DMS153 treated with DMSO at 0.1 percent for 48 hours (cell line): ENCODE data around the gene SLC50A1.
A peak's percentile ranks its signal among the peaks of the same experiment; 100 is the strongest.

Experiments used
- DNase-seq: peaks from one replicate; lab custom pipeline; 2025; ENCODE audit not compliant: unreplicated experiment; lab: John Stamatoyannopoulos, UW

The SLC50A1 gene, protein sequence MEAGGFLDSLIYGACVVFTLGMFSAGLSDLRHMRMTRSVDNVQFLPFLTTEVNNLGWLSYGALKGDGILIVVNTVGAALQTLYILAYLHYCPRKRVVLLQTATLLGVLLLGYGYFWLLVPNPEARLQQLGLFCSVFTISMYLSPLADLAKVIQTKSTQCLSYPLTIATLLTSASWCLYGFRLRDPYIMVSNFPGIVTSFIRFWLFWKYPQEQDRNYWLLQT

DNA sequence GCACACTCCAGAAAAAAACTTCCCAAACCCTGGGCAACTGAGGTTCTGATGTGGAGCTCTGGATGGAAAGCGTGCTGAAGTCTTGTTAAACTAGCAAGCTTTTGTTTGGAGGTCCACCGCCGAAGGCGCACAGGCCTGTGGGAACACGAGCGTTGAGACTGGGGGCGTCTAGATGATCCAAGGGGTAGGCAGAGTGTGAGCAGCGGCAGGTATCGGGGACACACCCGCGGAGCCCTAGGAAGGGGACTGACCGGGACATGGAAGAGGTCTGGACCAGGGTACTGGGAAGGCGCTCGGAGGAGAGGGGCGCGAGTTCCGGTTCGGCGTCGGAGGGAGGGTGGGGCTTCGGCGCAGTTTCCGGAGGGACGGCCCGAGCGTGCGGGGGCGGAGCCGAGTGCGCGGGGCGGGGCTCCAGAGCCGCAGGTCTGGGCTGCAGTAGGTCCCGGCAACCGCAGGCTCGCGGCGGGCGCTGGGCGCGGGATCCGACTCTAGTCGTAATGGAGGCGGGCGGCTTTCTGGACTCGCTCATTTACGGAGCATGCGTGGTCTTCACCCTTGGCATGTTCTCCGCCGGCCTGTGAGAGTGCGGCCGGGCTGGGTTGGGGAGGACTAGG lies at the start of gene SLC50A1:
SLC50A1 (plus strand) TSS at position 438 of the 614 bp plus-strand sequence; CDS start at position 498, 60 bp downstream.
- peak; percentile 95 for DNase-seq

DNA sequence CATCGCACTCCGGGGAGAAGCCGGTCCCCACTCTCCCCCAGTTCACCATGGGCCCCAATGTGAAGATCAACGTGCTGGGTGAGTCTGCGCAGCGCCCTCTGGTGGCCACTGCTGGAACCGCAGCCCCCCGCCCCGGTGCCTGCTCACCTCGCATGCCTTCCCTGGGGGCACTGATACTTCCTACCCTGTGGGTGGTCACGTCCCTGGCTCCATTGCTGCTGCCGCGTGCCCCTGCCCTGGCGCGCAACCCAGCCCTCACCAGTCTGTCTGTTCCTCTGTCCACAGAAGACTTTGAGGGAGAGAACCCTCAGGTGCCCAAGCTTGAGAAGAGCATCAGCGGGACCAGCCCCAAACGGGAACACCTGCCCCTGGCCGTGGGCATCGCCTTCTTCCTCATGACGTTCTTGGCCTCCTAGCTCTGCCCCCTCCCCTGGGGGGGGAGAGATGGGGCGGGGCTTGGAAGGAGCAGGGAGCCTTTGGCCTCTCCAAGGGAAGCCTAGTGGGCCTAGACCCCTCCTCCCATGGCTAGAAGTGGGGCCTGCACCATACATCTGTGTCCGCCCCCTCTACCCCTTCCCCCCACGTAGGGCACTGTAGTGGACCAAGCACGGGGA lies 49.4 kb upstream of the SLC50A1 start:
- DNase-seq: no peak

DNA sequence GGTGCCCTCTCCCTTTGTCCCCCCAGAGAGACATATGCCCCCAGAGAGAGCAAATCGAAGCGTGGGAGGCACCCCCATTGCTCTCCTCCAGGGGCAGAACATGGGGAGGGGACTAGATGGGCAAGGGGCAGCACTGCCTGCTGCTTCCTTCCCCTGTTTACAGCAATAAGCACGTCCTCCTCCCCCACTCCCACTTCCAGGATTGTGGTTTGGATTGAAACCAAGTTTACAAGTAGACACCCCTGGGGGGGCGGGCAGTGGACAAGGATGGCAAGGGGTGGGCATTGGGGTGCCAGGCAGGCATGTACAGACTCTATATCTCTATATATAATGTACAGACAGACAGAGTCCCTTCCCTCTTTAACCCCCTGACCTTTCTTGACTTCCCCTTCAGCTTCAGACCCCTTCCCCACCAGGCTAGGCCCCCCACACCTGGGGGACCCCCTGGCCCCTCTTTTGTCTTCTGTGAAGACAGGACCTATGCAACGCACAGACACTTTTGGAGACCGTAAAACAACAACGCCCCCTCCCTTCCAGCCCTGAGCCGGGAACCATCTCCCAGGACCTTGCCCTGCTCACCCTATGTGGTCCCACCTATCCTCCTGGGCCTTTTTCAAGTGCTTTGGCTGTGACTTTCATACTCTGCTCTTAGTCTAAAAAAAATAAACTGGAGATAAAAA lies 48.7 kb upstream of the SLC50A1 start:
- DNase-seq: no peak

DNA sequence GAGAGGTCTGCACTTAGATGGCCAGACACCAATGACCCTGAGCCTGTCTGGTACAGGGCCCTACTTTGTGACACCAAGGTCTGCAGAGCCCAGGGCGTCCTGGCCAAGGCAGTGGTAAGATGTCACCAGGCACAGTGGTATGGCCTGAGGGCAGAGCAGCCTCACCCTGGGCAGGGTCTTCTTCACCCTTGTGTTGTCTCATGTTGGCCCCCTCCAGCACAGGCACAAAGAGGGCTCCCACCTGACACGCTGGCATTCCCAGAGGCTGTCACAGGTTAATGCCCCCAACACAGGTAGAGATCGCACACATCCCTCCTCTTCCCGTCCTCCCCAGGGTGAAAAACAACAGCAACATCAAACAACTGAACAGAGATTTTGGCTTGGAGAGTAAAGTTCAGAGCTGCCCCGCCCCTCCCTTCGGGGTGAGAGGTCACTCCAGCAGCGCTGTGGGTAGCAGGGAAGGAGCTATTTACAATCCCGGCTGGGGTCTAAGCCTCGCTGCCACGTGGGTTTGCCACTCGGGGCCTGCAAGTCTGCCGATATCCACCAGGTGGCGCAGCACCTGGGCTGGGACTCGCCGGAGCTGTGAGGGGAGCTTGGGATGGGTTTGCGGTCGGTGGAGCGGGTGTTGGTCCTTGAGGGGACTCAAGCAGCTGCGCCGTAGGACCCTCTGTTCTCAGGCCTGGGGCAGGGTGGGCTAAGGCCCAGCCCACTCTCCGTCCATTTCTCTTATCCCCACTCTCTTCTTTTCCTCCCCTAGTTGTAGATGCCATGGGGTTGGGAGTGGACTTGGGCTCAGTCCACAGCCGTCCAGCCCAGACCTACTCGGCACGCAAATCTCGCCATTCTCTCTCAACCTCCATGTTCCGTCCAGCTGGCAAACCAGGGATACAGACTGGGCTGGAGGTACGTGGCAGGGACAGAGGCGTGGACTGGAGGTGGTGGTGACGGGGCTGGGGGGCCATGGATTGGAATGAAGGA lies 44.3 kb upstream of the SLC50A1 start:
- DNase-seq: peak; percentile 52

DNA sequence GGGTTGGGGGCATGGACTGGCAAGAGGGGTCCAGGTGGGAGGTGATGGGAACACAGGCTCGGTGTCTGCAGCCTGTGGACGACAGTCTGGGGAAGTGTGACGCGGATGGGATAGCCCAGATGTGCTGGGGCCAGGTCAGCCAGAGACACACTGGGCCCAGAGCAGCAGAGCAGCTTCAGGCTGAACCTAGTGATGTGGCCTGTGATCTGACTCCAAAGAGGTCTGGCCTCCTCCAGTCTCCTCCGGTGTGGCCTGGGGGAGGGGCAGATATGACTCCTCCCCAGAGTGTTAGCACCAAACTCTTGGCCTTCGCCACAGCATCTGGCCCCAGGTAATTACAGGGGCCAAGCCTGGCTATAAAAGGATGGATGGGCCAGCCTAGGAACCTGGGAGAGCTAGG lies 43.5 kb upstream of the SLC50A1 start:
- DNase-seq: no peak

DNA sequence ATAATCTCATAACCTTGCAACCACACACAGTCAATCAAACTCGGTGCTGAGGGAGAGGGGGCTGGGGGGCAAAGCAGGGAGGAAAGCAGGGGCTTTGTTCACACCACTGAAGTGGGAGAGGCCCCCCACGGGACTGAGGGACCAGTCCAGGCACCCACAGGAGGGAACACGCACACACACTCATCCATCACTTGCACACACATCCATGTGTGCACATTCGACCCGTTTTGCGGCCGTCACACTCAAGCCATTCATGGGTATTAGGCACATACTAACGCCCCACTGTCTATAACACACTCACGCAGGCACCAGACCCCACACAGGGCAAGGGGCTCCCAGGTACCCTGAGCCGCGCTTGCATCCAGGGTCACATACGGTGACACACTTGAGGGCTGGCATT lies 43.0 kb upstream of the SLC50A1 start:
- DNase-seq: no peak

DNA sequence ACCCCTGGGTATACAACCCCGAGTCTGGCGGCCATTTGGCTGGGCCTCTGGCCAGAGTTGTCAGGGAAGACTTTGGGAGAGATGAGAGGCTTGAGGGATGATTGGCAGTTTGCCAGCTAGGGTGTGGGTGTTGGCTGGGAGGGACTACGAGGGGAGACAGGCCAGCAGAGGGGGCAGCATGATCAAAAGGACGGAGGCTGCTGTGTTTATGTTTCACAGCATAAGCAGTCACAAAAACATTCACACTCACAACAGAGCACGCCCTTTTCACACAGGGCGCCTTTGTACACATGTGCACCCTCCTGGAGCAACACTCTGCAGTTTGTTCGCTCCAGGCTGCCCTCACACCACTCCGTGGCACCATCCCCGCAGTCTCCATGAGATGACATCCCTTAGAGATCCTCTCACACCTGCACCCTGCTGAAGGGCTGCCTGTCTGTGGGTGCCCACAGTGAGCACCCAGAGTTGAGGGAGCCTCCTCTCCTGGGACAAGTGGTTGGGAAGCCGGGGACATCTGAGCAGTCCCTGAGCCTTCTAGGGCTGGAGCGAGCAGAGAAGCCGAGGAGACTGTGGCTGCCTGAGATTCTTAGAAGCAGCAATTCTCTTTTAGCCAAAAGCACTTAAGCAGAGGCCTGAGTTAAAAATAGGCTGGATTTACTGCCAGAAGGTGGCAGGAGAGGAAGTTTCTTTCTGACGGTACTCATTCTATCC lies 41.6 kb upstream of the SLC50A1 start:
- no peak for DNase-seq

DNA sequence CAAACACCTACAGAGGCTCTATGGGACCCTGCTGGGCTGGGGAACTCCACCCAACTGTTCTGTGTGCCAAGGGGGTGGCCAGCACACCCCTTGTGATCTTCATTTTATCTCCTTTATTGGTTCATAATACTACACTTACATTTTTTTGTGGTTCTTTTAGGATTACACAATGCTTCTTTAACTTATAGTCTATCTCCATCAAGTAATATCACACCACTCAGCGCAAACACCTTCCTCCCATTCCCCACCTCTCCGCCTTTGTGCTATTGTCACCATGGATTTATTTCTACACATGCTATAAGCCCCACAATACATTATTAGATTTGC lies 41.1 kb upstream of the SLC50A1 start:
- no peak for DNase-seq

DNA sequence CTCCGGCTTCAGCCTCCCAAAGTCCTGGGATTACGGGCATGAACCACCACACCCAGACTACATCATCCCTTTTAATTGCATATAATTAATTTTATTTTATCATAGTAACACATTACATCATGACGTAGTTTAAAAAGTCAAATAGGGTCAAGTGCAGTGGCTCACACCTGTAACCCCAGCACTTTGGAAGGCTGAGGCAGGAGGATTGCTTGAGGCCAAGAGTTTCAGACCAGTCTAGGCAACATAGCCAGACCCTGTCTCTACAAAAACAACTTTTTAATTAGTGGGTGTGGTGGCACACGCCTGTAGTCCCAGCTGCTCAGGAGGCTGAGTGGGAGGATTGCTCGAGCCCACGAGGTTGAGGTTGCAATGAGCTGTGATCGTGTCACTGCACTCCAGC lies 36.3 kb upstream of the SLC50A1 start:
- no peak for DNase-seq

DNA sequence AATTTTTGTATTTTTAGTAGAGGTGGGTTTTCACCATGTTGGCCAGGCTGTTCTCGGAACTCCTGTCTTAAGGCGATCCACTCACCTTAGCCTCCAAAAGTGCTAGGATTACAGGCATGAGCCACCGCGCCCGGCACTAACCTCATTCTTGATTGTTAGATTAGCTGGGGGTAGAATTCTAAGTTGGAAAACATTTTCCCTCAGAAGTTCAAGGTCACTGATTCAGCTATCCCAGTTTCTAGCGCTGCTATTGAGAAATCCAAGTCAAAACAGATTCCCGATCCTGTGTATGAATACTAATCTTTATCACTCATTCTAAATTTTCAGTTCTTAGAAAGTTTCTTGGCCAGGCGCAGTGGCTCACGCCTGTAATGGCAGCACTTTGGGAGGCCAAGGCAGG lies 32.3 kb upstream of the SLC50A1 start:
- DNase-seq: no peak

DNA sequence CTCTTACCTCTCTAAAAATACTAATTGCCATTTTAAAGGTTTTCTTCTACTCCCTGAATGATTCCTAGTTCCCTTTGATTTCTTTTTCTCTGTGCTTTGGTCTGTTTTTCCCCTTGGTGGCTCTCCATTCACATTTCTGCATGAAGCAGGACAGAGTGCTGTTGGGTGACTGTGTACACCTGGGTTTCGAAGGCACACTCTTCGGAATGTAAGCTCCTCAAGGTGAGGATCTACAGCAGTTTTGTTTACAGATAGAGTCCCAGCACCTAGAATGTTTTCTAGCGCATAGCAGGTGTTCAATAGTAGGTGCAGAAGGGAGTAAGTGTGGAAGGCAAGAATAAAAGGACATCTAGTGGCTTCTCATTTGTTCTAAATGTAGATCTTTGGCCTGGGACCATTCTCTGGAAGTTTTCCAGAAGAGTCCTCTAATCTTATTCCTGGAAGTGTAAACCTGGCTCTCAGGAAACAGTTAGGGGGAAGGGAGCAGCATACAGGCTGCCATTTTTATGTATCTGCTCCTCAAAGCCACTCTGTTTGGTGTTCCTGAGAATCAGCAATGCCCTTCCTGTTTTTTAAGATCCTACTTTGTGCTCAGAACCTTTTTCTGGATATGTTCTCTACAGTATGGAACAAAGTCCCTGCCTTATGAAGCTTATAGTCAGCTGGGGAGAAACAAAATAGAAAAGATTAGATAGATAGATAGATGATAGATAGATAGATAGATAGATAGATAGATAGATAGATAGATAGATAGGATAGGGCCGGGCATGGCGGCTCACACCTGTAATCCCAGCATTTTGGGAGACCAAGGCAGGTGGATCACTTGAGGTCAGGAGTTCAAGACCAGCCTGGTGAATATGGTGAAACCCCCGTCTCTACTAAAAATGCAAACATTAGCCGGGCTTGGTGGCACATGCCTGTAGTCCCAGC lies 30.8 kb upstream of the SLC50A1 start:
- DNase-seq: no peak

DNA sequence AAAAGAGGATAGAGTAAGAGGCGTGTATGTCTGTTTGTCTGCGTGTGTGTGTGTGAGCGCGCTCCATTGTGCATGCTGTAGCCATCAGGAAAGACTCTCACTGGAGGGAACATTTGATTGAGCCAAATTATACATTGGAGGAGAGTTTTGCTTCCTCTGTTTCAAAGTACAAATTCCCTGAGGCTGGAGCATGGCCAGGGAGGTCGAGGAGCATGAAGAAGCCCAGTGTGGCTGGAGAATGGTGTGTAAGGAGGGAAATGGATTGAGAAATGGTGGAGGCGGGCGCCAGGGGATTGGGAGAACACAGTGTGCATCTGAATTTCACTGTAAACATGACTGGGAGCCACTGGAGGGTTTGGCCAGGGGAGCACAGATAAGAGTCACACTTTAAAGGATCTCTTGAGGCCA lies 30.0 kb upstream of the SLC50A1 start:
- no peak for DNase-seq

DNA sequence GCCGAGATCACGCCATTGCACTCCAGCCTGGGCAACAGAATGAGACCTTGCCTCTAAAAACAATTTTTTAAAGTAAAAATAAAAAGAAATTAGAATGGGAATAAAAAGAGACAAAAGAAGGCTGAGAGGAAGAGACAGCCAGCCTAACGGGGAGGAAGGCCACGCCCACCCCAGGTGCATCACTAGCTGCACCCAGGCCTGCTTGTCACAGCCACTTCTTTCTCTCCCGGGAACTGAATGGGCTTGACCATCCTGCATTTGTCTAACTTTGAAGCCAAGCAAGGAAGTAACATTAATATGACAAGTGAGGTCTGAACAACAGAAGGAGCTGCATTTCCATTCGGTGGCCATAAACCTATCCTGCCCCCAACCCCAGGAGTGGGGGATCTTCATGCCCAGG lies 28.8 kb upstream of the SLC50A1 start:
- no peak for DNase-seq

DNA sequence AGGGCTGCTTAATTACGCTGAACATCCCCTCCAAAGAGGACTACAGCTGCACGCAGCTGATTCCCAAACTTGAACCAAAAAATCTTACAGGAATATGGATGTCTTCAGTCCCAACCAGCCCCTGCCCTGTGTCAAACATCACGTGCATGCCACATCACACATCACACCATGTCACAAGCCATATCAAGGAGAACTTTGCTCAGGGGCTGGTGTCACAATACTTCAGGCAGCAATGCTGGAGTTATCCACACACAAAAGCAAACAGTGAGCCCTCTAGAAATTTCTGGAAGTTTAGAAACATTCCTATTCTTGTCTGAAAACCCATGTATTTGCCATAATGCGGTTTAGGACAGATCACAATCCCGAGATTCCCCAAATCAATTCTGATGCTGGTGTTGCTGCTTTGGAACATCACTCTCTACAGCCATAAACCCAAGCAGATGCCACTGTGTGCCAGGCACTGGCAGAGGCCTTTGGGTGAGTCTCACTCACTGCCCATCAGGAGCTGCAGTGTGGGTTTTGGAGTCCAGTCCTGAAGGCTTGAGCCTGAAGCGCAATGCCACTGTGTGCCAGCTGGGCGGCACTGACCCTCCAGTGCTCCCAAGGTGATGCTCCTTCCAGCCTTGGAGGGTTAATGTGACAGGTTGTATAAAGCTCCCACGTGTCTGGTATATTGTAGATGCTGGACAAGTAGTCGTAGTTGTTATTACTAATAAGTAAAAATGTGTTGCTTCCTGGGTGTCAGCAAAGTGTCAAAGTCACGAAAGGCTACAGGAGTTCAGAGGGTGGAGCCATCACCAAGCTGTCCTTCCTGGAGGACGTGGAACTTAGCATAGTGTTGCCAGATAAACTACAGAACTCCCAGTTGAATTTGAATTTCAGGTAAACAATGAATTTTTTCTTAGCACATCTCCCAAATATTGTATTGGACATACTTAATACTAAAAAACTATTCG lies 28.1 kb upstream of the SLC50A1 start:
- DNase-seq: no peak

DNA sequence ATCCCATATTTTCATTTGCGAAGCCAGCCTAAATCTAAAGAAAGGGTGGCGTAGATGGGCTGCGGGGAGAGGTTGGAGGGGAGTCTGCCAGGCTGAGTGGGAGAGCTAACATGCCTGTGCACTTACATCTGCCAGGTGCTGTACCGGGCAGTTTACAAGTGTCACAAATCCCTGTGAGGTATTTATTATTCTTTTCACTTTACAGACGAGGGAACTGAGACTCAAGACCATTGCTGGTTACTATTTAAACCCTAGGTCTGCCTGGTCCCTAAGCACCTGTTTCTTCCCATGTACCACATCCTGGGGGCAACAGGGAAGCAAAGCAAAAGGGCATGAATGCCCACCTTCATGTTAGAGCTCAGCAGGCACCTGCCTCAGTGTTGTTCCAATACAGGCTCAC lies 27.4 kb upstream of the SLC50A1 start:
- DNase-seq: no peak

DNA sequence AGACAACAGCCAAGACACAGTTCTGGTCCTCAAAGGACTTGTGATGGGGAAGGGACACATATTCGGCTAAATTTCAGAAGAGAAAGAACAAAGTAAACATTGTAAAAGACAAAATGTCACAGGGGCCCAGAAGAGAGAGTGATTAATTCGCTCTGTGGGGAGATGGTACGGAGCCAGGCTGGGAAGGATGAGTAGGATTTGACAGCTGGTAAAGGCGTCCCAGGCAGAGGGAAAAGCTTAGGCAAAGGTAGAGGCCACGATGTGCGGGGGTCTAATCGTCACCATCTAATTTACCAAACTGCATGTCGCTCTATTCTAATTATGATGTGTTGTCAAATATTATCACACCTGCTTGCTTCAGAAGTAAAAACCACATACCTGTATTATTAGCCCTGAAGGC lies 25.3 kb upstream of the SLC50A1 start:
- no peak for DNase-seq

DNA sequence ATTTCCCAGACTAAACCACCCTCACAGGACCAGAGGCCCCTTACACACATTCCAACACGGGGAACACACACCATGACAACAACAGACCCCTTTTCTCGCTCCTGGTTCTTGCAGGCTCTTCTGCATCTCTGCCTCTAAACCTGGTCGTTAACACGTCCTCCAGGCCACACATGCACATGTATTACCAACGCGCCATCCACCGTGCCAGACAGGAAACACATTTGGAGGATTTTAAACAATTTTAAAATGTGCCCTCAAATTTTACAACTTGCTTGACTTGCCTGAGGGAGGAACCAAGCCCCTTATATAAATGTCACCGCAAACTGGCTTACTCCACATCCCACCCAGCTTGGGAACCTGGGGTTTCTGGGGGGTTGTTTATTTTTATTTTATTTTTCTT lies 24.8 kb upstream of the SLC50A1 start:
- DNase-seq: no peak

DNA sequence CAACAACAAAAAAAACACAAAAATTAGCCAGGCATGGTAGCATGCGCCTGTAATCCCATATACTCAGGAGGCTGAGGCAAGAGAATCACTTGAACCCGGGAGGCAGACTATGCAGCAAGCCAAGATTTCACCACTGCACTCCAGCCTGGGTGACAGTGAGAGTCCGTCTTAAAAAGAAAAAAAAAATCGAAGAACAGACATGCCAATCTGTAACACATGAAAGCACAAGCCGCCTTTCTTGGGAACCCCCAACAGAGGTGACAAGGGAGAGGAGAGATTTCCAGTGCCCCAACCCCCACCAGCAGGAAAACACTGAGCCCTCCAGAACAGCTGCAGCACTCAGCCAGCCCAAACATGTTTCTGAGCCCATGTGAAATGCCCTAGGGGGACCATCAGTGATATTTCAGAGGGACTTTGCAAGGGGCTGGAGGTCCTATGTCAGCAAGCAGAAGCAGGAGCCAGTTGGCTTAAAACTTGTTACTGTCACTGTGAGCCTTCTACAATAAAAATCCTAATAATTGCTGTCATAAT lies 22.1 kb upstream of the SLC50A1 start:
- no peak for DNase-seq
